HG03060 (cell line): ENCODE results near the gene AVEN.
"Not testable (repeated sequence)": the region's sequence is repeated elsewhere in the genome, so short reads cannot be mapped to it uniquely, and the experiment has no call there.

ENCODE experiments used
- ATAC-seq: cut with Tn5 transposase; IDR thresholded peaks from one replicate; pipeline ENCODE4 v1.9.1; 2021; ENCODE audit warnings: low read depth, moderate number of reproducible peaks; ENCODE audit not compliant: unreplicated experiment

The AVEN gene

DNA sequence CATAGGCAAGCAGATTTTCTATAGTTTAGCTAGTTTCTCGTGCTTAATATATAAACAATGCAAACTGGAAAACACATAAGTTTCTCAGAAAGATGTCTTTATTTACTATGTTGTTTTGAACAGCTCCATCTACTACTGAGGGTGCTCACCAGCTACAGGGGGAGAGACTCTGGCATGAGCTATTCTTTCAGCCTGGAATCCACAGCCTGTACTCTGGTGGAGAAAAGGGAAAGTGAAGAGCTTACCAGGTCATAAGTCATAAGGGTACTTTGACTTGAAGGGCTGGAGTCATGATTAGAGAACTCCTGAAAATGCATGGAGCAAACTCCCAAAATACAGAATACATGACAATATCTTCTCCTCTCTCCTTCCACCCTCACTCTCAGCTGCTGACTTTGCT lies 4.4 kb upstream of the AVEN start:
- no peak for ATAC-seq

DNA sequence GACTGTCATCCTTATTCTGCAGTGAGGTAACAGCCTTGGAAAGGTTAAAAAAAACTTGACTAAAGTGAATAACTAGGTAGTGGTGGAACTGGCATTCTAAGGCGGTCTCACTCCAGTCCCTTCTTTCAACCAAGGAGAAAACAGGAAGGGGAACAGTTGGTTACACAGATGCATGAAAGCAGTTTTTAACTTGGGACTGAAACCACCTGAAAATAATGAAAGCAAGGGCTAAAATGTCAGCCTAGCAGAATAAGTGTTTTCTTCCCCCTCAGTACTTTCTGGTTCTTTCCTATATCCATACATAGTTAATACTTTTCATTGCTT lies 748 bp upstream of the AVEN start:
- ATAC-seq, result no peak

DNA sequence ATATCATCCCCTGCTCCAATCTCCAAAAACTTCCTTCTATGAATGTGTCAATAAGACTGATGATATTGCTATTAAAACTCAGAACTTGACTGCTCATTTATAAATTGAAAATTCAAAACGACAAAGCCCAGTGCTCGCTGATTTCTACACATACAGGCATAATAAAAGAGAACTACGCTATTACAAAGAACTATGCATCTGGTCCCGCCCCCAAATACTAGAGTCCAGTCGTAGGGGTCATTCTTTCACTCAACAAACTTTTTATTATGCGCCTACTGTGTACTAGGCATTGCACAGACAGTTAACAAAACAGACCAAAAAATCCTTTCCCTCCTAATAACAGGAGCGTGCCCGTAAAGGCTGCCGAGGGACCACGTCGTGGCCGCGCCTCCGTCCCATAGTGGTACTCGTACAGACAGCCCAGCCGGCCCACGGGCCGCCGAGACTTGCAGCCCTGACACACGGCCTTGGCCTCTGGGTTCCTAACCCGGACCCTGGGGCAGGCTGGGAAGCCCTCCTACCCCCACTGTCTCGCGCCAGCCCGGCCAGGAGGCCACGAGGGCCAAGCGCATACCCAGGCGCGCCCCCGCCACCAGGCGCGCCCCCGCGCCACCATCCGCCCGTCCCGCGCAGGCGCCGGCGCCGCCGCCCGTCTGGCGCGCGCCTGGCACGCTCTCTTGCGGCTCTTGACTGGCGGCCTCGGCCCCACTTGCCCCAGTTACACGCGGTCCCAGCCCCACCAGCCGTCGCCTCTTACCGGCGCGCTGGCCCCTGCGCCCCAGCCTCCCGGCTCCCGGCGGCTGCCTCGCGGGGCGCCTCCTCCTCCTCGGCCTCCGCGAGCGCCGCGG lies 757 bp downstream of the AVEN start:
- ATAC-seq, result peak; percentile 35

DNA sequence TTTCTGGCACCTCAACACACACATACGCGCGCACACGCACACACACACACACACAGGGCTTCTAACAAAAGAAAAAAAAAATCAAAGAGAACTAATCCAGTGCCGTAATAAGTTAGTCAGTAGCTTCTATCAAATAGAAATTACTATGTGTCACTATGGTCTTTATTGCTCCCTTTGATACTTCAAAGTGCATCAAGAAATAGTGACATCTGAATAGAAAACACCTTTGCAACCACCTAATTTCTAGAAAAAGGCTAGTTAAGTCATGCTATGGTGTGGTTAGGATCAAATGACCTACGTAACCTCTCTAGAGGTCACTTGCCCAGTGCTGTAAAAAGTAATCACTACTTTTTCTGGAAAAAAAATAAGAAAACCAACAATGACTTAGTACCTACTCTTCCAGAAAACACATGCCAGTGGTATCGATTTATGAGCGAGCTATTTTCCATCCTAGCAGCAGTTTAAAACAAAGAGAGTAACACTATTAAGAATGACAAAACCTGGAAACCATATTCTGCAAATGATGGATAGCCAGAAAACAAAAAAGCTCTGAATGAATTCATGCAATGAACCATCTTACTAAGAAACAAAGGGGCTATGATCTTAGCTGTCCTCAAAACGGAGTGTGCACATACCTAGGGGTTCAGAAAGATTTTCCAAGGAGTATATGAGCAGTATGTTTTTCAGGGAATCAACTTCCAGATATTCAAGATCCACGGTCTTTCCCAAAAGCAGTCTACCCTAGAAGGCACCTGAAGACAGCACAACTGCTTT lies 6.8 kb downstream of the AVEN start:
- ATAC-seq, result no peak

DNA sequence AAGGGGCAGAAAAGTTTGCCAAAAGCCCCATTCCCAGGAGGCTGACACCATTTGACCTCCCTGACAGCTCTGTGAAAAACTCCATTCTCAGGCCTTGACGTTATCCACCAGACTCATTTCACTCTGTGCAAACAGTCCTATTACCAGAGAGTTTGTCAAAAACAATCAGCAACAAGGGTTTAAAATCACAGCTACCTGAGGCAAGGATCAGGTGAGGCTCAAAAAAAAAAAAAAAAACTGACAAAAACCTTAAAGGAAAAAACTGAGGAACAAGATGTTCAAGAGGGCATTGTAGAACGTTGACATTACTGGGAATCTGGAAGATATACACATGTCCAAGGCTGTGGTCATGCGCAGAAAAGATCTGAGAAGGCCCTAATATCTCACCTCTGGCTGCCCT lies 11.4 kb downstream of the AVEN start:
- ATAC-seq, result no peak

DNA sequence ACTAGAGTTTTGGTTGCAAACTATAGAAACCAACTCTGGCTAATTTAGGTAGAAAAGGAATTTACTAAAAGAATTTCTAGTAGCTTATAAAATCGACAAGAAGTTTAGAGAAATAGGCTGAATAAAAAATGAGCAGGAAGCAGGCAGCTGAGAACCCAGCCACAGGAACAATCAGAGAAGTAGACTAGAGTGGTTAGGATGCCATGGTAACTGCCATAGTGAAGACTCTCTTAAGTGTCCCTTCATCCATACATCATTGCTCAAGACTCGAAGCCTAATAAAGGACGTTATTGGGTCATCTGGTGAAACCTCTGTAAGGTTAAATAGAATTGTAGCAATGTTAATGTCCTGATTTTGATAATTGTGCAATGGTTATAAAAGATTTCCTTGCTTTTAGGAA lies 13.8 kb downstream of the AVEN start:
- no peak for ATAC-seq

DNA sequence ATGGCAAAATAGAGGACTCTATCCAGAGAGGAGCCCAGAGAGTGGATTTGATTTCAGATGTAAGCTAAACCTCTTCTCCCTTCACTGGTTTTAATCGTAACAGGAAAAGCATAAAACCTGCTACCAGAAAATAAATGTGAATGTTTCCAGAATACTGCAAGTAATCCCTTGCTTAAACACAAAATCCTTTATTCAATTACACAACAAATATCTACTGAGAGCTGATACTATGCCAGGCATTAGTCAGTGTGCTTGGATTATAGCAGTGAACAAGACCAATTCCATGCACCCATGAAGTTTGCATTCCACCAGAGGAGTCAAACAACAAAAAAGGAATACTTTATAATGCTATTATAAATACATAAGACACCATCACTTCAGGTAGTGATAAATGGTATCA lies 15.1 kb downstream of the AVEN start:
- ATAC-seq, result no peak

DNA sequence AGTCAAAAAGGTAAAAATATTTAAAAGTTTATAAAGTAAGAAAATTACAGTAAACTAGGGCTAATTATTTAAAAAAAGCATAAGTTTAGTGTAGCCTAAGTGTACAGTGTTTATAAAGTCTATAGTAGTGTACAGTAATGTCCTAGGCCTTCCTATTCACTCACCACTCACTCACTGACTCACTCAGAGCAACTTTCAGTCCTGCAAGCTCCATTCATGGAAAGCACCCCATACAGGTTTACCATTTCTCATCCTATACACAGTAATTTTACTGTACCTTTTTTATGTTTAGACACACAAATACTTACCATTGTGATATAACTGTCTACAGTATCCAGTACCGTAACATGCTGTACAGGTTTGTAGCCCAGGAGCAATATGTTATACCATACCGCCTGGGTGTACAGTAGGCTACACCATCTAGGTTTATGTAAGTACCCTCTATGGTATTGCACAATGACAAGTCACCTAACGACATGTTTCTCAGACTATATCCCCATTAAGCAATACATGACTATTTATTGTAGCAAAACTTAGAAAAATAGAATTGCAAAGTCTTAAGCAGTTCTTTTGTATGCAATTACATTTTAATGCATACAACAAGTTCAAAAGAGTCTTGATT lies 19.5 kb downstream of the AVEN start:
- ATAC-seq, result no peak

DNA sequence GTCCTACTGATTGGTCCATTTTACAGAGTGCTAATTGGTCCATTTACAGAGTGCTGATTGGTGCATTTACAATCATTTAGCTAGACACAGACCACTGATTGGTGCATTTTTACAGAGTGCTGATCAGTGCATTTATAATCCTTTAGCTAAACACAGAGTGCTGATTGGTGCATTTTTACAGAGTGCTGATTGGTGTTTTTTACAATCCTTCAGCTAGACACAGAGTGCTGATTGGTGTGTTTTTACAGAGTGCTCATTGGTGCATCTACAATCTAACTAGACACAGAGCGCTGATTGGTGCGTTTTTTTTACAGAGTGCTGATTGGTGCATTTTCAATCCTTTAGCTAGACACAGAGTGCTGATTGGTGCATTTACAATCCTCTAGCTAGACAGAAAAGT lies 20.3 kb downstream of the AVEN start:
- not testable (repeated sequence) for ATAC-seq

DNA sequence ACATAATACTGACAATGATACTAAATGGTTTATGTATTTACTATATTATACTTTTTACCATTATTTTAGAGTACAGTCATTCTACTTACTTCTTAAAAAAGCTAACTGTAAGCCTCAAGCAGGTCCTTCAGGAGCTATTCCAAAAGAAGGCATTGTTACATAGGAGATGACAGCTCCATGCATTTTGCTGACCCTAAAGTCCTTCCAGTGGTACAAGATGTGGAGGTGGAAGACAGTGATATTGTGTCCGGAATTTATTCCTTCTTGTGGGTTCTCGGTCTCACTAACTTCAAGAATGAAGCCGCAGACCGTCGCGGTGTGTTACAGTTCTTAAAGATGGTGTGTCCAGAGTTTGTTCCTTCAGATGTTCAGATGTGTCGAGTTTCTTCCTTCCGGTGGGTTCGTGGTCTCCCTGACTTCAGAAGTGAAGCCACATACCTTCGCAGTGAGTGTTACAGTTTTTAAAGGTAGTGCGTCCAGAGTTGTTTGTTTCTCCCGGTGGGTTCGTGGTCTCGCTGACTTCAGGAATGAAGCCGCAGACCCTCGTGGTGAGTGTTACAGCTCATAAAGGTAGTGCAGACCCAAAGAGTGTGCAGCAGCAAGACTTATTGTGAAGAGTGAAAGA lies 20.9 kb downstream of the AVEN start:
- ATAC-seq, result no peak

DNA sequence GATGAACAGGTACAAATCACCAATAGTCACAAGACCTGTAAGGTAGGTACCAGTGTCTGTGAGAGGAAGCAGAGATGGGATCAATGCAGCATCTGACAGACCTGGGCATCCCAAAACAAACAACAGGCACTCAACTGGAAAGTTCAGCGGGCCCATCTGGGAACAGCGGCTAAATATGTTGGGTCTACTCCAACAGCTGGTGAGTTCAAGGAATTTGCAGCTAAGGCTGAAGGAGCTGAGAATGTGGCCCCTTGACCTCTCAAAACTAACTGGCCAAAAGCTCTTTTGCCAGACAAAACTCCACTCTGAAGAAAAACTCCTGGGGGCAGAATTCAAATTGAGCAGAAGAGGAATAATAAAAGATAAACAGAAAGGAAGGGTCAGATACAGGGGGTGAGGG lies 24.4 kb downstream of the AVEN start:
- no peak for ATAC-seq

DNA sequence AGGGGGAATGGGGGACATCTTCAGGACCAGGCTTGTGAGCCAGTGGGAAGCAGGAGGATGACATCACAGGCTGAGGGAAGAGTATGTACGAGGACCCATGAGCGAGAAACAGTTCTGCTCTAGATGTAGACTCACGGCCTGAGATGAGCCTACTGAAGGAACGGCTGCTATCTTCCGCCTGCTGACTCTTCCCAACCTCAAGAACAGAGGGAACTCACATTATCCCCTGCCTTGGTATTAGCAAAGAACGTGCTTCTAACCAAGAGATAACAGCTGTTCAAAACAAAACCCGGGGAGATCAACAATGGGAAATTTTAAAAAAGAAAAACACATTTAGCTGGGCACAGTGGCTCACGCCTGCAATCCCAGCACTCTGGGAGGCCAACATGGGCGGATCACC lies 25.3 kb downstream of the AVEN start:
- no peak for ATAC-seq

DNA sequence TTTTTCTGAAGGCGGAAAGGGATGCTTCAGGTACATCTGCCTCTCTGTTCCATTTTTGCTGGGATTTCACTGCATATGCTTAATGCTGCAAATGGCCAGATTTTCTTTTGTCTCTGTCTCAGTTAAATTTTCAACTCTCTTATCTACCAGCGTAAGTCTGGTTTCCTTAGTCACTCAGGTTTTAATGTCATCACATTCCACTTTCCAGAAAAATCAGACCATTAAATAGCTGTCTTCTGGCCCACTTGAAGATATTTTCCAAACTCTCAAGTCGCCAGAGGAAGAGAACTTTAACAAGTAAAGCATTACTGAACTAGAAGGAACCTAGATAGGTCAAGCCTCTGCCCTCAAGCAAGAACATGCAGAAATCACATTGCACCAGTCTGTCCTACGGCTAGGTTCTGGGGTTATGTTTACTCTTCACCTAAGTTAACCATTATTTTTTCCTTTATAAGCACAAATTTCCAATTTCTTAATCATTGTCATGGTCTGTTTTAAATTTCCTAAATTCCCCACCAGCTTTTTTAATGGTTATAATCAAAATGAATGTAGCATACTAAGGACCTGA lies 26.5 kb downstream of the AVEN start:
- no peak for ATAC-seq

DNA sequence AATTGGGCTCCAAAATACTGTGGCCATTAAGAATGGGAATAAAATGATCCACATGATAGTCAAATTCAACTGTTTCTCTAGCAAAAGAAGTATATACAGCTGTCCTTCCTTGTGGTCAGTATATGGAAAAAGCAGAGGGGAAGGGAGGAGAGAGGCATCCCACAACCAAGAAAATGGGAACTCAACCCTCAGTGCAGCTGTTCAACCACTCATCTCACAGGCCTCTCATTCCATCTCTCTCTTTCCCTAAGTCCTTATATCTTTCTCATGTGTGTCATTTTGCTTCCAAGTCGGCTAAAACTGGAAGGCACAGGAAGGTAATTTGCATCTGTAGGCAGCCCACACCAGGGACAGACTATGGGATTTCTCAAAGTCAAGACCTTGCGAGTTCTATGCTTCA lies 27.5 kb downstream of the AVEN start:
- ATAC-seq, result no peak

DNA sequence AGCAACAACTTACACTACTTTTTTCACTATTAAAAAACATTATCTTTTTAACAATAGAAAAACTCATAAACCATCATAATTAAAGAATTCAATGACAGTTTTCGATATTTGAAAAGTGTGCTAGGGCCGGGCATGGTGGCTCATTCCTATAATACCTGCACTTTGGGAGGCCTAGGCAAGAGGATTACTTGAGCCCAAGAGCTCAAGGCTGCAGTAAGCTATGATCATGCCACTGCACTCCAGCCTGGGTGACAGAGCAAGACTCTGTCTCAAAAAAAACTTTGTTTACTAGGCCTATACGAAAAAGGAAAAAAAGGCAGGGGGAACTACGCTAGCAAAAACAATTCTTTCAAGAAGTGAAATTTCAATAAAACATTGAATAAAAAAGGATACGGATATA lies 28.1 kb downstream of the AVEN start:
- no peak for ATAC-seq

DNA sequence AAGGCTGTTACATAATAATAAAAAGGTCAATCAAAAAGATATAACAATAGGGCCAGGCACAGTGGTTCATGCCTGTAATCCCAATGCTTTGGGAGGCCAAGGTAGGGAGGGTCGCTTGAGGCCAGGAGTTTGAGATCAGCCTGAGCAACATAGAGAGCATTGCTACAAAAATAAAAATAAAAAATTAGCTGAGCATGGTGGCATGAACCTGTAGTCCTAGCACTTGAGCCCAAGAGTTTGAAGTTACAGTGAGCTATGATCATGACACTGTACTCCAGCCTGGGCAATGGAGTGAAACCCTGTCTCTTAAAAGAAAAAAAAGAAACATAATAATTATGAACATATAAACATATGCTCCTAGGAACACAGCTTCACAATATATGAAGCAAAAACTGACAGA lies 29.3 kb downstream of the AVEN start:
- no peak for ATAC-seq

DNA sequence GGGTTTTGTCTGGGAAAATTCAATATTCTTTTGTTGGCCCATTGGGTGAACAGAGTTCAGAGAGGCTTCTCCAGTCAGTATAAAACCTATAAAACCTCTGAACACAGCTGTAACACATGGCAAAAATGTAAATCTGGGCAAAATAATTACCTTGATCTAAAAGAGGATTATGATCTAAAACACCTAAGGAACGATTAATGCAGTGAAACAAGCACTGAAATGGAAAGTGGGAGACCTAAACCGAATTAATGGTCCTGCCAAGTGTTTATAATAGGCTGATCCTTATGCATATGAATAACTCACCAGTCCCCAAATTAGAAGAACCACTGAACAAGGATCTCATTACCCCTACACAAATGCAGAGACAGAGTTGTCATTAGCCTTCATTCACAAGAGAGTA lies 32.6 kb downstream of the AVEN start:
- ATAC-seq, result no peak

DNA sequence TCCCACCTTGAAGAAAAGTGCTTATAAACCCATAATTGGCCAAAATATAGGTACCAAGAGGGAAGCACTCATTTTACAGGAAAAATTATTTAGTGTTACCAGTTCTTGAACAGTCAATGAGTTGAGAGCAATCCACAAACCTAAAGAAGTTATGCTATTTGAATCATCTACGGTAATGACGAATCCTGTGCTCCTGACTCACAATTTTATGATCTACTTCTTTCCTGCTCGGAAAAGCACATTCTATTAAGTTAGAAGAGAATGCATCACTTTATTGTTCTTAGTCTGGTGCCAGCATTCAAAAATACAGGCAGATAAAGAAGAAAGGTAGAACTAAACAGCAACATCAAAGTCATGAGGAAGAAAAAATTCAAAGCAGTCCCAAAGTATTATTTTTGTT lies 37.5 kb downstream of the AVEN start:
- ATAC-seq, result no peak

DNA sequence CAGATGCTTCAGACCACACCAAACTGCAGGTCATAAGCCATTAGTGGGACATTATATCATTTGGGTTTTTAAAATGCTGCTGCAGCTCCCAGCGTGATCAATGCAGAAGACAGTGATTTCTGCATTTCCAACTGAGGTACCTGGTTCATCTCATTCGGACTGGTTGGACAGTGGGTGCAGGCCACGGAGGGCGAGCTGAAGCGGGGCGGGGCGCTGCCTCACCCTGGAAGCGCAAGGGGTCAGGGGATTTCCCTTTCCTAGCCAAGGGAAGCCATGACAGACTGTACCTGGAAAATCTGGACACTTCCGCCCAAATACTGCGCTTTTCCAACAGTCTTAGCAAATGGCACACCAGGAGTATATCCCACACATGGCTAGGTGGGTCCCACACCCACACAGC lies 43.3 kb downstream of the AVEN start:
- ATAC-seq, result not testable (repeated sequence)

DNA sequence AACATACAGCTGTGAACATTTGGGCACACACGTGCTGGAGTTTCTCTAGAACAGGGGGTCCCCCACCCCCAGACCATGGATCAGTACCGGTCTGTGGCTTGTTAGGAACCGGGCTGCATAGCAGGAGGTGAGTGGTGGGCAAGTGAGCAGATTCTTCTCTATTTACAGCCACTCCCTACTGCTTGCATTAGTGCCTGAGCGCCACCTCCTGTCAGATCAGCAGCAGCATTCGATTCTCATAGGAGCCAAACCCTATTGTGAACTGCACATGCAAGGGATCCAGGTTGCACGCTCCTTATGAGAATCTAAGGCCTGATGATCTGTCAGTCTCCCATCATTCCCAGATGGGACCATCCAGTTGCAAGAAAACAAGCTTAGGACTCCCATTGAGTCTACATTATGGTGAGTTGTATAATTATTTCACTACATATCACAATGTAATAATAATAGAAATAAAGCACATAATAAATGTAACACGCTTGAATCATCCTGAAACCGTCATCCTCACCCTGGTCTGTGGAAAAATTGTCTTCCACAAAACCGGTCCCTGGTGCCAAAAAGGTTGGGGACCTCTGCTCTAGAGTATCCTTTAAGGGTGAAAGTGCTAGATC lies 44.9 kb downstream of the AVEN start:
- no peak for ATAC-seq

DNA sequence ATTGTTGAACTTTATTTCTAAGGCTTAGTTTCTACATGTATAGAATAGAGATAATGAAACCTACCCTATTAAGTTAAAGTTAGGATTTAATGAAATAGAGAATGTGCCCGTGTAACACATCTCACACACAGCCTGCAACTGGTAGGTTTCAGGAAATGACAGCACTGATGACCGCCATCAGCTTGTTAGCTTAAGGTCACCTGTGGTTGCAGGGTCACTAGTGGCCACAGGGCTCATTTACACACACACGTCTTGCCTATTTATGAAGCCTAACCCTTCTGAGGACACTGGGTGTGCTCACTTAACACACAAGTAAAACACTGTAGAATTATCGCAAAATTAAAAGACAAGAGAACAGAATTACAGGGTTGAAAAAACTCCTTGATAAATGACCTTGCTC lies 50.6 kb downstream of the AVEN start:
- no peak for ATAC-seq
